DOHH2 (cell line): ENCODE data around the gene PDSS1.

Experiments
- H3F3A ChIP-seq: fragments of 200-600 bp; sonication (generic), shearing (Covaris generic); 2 replicates; pipeline ENCODE4 v1.6.0; 2016; ENCODE audit warnings: antibody characterized with exemption, mild to moderate bottlenecking; ENCODE audit not compliant: control insufficient read depth, insufficient read depth
- H3K27ac ChIP-seq: fragments of 200-600 bp; sonication (generic); 2 replicates; pipeline ENCODE4 v1.5.1; 2014; ENCODE audit warnings: low read depth, mild to moderate bottlenecking, low read length, moderate library complexity
- H3K27me3 ChIP-seq: fragments of 200-600 bp; sonication (generic); 2 replicates; pipeline ENCODE4 v1.6.1; 2014; ENCODE audit warnings: mild to moderate bottlenecking, low read length, mixed read lengths; ENCODE audit not compliant: control insufficient read depth
- H3K36me3 ChIP-seq: fragments of 200-600 bp; sonication (generic); 2 replicates; pipeline ENCODE4 v1.6.1; 2014; ENCODE audit warnings: mild to moderate bottlenecking, low read length, moderate library complexity, mixed read lengths; ENCODE audit not compliant: control insufficient read depth
- H3K4me1 ChIP-seq: fragments of 200-600 bp; sonication (generic); 2 replicates; pipeline ENCODE4 v1.6.1; 2014; ENCODE audit warnings: mild to moderate bottlenecking, low read length, mixed read lengths; ENCODE audit not compliant: control insufficient read depth
- H3K4me2 ChIP-seq: fragments of 200-600 bp; sonication (generic); 2 replicates; pipeline ENCODE4 v1.6.0; 2014; ENCODE audit warnings: mild to moderate bottlenecking, low read length, moderate library complexity
- H3K4me3 ChIP-seq: fragments of 200-600 bp; sonication (generic); 2 replicates; pipeline ENCODE4 v1.5.1; 2014; ENCODE audit warnings: mild to moderate bottlenecking, low read length, mixed read lengths
- H3K79me2 ChIP-seq: fragments of 200-600 bp; sonication (generic); 2 replicates; pipeline ENCODE4 v1.6.1; 2014; ENCODE audit warnings: mild to moderate bottlenecking, low read length, mixed read lengths; ENCODE audit not compliant: control insufficient read depth
- H3K9me2 ChIP-seq: fragments of 200-600 bp; sonication (generic); replicated peaks from 2 replicates; pipeline ENCODE4 v1.6.1; 2014; ENCODE audit warnings: mild to moderate bottlenecking, low read length, mixed read lengths; ENCODE audit not compliant: control insufficient read depth
- H3K9me3 ChIP-seq: fragments of 200-600 bp; sonication (generic); 2 replicates; pipeline ENCODE4 v1.6.1; 2014; ENCODE audit warnings: antibody characterized with exemption, low read length, mixed read lengths; ENCODE audit not compliant: control insufficient read depth, insufficient read depth
- H4K20me1 ChIP-seq: fragments of 200-600 bp; sonication (generic); 2 replicates; pipeline ENCODE4 v1.6.0; 2014; ENCODE audit warnings: low read depth, mild to moderate bottlenecking, antibody characterized with exemption, low read length, moderate library complexity; ENCODE audit not compliant: control insufficient read depth, insufficient read depth
- EZH2phosphoT487 ChIP-seq: fragments of 200-600 bp; sonication (generic); IDR thresholded peaks from 2 replicates; pipeline ENCODE4 v1.6.1; 2017; ENCODE audit warnings: borderline replicate concordance, mild to moderate bottlenecking, antibody characterized with exemption, low read length, moderate library complexity, mixed read lengths
- TF ChIP-seq, protein P1 (sequence below): fragments of 200-600 bp; sonication (generic); IDR thresholded peaks from one replicate; pipeline ENCODE4 v1.5.1; 2014; ENCODE audit warnings: antibody characterized with exemption, mild to moderate bottlenecking, low read depth, low read length; ENCODE audit not compliant: poor library complexity, severe bottlenecking

PDSS1 gene

GRCh38 chr10:26765549-26765948 is 68.0 kb downstream of the PDSS1 start:
- H3K79me2 ChIP-seq = peaks cover 30% of the 10 kb centered on the region
- no peak overlapping the region for H3K4me2 ChIP-seq
- peaks cover 10% of the 10 kb centered on the region for H3F3A ChIP-seq
- peaks cover 13% of the 10 kb centered on the region for H3K4me1 ChIP-seq
- H3K36me3 ChIP-seq = peaks cover 74% of the 10 kb centered on the region
- H4K20me1 ChIP-seq = no peaks in the 10 kb centered on the region
- TF ChIP-seq EZH2phosphoT487 = no peak
- TF ChIP-seq, protein P1, sequence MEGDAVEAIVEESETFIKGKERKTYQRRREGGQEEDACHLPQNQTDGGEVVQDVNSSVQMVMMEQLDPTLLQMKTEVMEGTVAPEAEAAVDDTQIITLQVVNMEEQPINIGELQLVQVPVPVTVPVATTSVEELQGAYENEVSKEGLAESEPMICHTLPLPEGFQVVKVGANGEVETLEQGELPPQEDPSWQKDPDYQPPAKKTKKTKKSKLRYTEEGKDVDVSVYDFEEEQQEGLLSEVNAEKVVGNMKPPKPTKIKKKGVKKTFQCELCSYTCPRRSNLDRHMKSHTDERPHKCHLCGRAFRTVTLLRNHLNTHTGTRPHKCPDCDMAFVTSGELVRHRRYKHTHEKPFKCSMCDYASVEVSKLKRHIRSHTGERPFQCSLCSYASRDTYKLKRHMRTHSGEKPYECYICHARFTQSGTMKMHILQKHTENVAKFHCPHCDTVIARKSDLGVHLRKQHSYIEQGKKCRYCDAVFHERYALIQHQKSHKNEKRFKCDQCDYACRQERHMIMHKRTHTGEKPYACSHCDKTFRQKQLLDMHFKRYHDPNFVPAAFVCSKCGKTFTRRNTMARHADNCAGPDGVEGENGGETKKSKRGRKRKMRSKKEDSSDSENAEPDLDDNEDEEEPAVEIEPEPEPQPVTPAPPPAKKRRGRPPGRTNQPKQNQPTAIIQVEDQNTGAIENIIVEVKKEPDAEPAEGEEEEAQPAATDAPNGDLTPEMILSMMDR = no peak
- H3K9me3 ChIP-seq = no peaks in the 10 kb centered on the region
- H3K27ac ChIP-seq = no peak overlapping the region
- no peaks in the 10 kb centered on the region for H3K27me3 ChIP-seq
- no peaks in the 10 kb centered on the region for H3K9me2 ChIP-seq
- H3K4me3 ChIP-seq = no peak overlapping the region

GRCh38 chr10:26770069-26770468 is 72.6 kb downstream of the PDSS1 start:
- no peaks in the 10 kb centered on the region for H3K9me2 ChIP-seq
- peaks cover 12% of the 10 kb centered on the region for H3F3A ChIP-seq
- no peaks in the 10 kb centered on the region for H4K20me1 ChIP-seq
- H3K27ac ChIP-seq = no peak overlapping the region
- no peak overlapping the region for H3K4me2 ChIP-seq
- H3K9me3 ChIP-seq = no peaks in the 10 kb centered on the region
- H3K27me3 ChIP-seq = no peaks in the 10 kb centered on the region
- TF ChIP-seq EZH2phosphoT487 = no peak
- TF ChIP-seq, protein P1 = no peak
- H3K4me1 ChIP-seq = peaks cover 32% of the 10 kb centered on the region
- no peak overlapping the region for H3K4me3 ChIP-seq
- peaks cover 62% of the 10 kb centered on the region for H3K36me3 ChIP-seq
- H3K79me2 ChIP-seq = peaks cover 74% of the 10 kb centered on the region

DNA sequence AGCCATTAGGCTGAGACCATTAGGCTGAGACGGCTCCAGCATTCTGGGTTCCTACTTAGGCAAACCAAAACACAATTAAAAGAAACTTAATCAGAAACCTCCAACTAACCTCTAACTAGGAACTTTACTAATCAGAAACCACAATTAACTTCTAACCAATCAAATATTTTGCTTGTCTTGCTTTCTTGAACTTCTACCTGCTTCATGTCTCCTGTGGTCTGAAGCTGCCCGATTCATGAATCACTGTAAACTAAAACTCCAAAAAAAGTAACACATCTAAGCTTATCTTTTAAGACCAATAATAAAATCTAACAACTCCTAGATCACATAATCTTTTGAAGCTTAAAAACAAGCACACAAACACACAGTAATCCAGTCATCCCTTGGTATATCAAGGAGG is 76.1 kb downstream of the PDSS1 start:
- TF ChIP-seq, protein P1 = no peak
- Histone ChIP-seq H3K79me2 (peaks cover 94% of the 10 kb centered on the region), H4K20me1 (no peaks in the 10 kb centered on the region)

More for the DNA sequence above, 76.1 kb downstream of the PDSS1 start:
- Histone ChIP-seq H3K9me3 (no peaks in the 10 kb centered on the region), H3F3A (peaks cover 6% of the 10 kb centered on the region; the same call in 1 of the 2 replicates), H3K4me1 (peaks cover 38% of the 10 kb centered on the region), H3K36me3 (peaks cover 58% of the 10 kb centered on the region), H3K27ac (no peak overlapping the region), H3K4me2 (no peak overlapping the region), H3K27me3 (no peaks in the 10 kb centered on the region), H3K9me2 (no peaks in the 10 kb centered on the region), H3K4me3 (no peak overlapping the region)
